Measurements from ENCODE around the gene SNUPN. TPM values are rescaled to one million over a fixed set of nuclear protein-coding genes. Genes with fewer than 3 reads are reported as not detected.
"Not testable (repeated sequence)": the region's sequence is repeated elsewhere in the genome, so short reads cannot be mapped to it uniquely, and the experiment has no call there.

Gene SNUPN
- total RNA-seq, 4 donors from 2014 or later: 16.5 to 19.7 (median 18.1) TPM

DNA sequence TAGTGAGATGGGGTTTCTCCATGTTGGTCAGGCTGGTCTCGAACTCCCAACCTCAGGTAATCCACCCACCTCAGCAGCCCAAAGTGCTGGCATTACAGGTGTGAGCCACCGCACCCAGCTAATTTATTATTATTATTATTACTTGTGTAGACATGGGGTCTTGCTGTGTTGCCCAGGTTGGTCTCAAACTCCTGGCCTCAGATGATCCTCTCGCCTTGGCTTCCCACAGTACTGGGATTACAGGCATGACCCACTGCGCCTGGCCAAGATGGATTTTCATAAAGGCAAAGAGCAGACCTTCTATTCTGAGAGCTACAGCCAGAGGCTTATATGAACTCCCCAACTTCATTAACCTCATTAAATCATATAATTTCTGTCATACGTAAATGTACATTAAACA, 63.6 kb downstream of the SNUPN start:
- peak in 1 of 2 donors; percentile 20 for DNase-seq (ENCODE audit: low spot score in 2 of 2)
- TF ChIP-seq POLR2A (IDR thresholded peaks at IDR 0.05): no peak
- TF ChIP-seq, protein P1, sequence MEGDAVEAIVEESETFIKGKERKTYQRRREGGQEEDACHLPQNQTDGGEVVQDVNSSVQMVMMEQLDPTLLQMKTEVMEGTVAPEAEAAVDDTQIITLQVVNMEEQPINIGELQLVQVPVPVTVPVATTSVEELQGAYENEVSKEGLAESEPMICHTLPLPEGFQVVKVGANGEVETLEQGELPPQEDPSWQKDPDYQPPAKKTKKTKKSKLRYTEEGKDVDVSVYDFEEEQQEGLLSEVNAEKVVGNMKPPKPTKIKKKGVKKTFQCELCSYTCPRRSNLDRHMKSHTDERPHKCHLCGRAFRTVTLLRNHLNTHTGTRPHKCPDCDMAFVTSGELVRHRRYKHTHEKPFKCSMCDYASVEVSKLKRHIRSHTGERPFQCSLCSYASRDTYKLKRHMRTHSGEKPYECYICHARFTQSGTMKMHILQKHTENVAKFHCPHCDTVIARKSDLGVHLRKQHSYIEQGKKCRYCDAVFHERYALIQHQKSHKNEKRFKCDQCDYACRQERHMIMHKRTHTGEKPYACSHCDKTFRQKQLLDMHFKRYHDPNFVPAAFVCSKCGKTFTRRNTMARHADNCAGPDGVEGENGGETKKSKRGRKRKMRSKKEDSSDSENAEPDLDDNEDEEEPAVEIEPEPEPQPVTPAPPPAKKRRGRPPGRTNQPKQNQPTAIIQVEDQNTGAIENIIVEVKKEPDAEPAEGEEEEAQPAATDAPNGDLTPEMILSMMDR (IDR thresholded peaks at IDR 0.05): no peak
- no peak overlapping the region for H3K4me3 ChIP-seq (ENCODE audit: low read depth, poor library complexity, severe bottlenecking)
- 95 to 98% methylated on average over 5 of the region's 5 CpGs for WGBS, 2 donors
- intact Hi-C loops (cut with DNase I; ENCODE audit: low total_unique reads): no loop called here

DNA sequence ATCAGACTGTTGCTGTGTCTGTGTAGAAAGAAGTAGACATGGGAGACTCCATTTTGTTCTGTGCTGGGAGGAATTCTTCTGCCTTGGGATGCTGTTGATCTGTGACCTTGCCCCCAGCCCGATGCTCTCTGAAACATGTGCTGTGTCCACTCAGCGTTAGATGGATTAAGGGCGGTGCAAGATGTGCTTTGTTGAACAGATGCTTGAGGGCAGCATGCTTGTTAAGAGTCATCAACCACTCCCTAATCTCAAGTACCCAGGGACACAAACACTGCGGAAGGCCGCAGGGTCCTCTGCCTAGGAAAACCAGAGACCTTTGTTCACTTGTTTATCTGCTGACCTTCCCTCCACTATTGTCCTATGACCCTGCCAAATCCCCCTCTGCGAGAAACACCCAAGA, 66.2 kb downstream of the SNUPN start:
- DNase-seq (ENCODE audit: low spot score in 2 of 2): peak in 1 of 2 donors; percentile 40
- 91 to 94% methylated on average over 6 of the region's 6 CpGs for WGBS, 2 donors
- H3K4me3 ChIP-seq (ENCODE audit: low read depth, poor library complexity, severe bottlenecking); intact Hi-C loops (cut with DNase I; ENCODE audit: low total_unique reads): not testable (repeated sequence)

DNA sequence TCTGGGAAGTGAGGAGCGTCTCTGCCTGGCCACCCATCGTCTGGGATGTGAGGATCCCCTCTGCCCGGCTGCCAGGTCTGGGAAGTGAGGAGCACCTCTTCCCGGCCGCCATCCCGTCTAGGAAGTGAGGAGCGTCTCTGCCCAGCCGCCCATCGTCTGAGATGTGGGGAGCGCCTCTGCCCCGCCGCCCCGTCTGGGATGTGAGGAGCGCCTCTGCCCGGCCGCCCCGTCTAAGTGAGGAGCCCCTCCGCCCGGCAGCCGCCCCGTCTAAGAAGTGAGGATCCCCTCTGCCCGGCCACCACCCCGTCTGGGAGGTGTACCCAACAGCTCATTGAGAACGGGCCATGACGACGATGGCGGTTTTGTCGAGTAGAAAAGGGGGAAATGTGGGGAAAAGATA, 66.6 kb downstream of the SNUPN start:
- 97% methylated on average over 25 to 28 of the region's 28 CpGs for WGBS, 2 donors
- DNase-seq (ENCODE audit: low spot score in 2 of 2): peak in 1 of 2 donors; percentile 45
- H3K4me3 ChIP-seq (ENCODE audit: low read depth, poor library complexity, severe bottlenecking); intact Hi-C loops (cut with DNase I; ENCODE audit: low total_unique reads): not testable (repeated sequence)

DNA sequence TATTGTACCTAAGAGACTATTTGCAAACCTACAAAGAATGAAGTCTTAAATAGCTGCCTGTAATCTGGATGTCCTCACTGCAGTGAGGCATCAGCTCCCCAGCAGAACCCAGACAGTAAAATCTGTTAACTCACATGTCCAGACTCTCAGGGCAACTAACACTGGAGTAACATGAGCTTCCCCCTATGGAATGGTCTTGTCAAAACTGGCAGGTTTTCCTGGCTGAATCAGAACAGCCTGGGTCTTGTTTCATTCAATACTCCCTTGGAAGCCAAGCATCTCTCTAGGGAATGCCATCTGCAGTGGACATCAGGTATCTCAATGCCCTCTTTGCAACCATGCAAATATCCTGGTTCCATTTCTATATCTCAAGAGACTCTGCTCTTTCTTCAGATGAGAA, 70.8 kb downstream of the SNUPN start:
- no peak overlapping the region for H3K4me3 ChIP-seq (ENCODE audit: low read depth, poor library complexity, severe bottlenecking)
- no peak for TF ChIP-seq POLR2A (IDR thresholded peaks at IDR 0.05)
- TF ChIP-seq, protein P1 (IDR thresholded peaks at IDR 0.05): no peak
- intact Hi-C loops (cut with DNase I; ENCODE audit: low total_unique reads): no loop called here

DNA sequence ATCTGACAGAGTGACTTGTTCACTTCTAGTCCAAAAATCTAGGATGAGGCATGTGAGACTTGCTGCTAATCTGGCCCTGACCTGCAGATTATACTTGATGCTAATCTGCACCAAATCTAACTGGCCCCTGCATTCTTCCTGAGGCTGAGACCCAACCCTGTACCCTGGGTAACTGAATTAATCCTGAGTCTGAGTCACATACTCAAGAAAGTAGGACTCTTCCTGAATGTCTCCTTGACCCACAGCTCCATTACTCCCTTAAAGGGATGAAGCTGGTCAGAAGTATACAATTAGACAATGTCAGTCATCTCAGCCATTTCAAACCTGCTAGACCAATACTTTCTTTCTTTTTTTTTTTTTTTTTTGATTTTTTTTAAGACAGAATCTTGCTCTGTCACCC, 71.9 kb downstream of the SNUPN start:
- no peak overlapping the region for H3K4me3 ChIP-seq (ENCODE audit: low read depth, poor library complexity, severe bottlenecking)
- no peak for TF ChIP-seq POLR2A (IDR thresholded peaks at IDR 0.05)
- intact Hi-C loops (cut with DNase I; ENCODE audit: low total_unique reads): no loop called here
- no peak for DNase-seq (ENCODE audit: low spot score in 2 of 2)

More for the DNA sequence above, 70.8 kb downstream of the SNUPN start:
- DNase-seq (ENCODE audit: low spot score in 2 of 2): peak in 1 of 2 donors; percentile 8

DNA sequence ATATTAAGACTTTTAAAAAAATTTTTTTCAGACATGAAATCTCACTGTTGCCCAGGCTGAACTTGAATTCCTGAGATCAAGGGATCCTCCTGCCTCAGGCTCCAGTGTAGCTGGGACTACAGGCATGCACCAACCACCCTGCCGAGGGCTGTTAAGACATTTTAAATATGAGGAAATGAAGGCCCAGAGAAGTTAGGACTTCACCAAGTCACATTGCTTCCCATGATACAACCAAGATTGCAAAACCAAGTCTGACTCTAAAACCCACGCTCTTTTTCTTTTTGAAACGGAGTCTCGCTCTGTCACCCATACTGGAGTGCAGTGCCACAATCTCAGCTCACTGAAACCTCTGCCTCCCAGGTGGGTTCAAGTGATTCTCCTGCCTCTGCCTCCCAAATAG, 74.4 kb downstream of the SNUPN start:
- WGBS, 2 donors: 89 to 90% methylated on average over 4 of the region's 4 CpGs
- peak in 1 of 2 donors; percentile 37 for DNase-seq (ENCODE audit: low spot score in 2 of 2)
- intact Hi-C loops (cut with DNase I; ENCODE audit: low total_unique reads): no loop called here
- no peak overlapping the region for H3K4me3 ChIP-seq (ENCODE audit: low read depth, poor library complexity, severe bottlenecking)
- no peak for TF ChIP-seq POLR2A (IDR thresholded peaks at IDR 0.05)
- TF ChIP-seq, protein P1 (IDR thresholded peaks at IDR 0.05): no peak

Other genes starting within 250 kb of the SNUPN start
- 10 to 100 TPM; 47.1 to 68.8 (median 49.6) TPM for gene SIN3A, start 174.0 kb downstream of the SNUPN start, total RNA-seq
- gene PTPN9, start 46.4 kb downstream of the SNUPN start, total RNA-seq: 10 to 100 TPM in 3 of 4 donors, 1 to 10 TPM in 1; 7.3 to 15.5 (median 10.8) TPM
- gene IMP3, start 14.5 kb upstream of the SNUPN start, total RNA-seq: 100 to 1,000 TPM; 161 to 204 (median 185) TPM
- gene SNX33, start 22.2 kb upstream of the SNUPN start, total RNA-seq: 10 to 100 TPM; 24.8 to 40.5 (median 35.5) TPM
- gene CSPG4, start 87.1 kb upstream of the SNUPN start, total RNA-seq: 10 to 100 TPM in 2 of 4 donors, 1 to 10 TPM in 2; 9.1 to 28.7 (median 10.5) TPM
- 10 to 100 TPM; 17.2 to 18.3 (median 17.6) TPM for gene UBE2Q2, start 217.7 kb upstream of the SNUPN start, total RNA-seq